ENCODE results near the gene MANEA.
"Not testable (repeated sequence)": the region's sequence is repeated elsewhere in the genome, so short reads cannot be mapped to it uniquely, and the experiment has no call there.

Gene MANEA

GRCh38 chr6:95584226-95584625, 6.9 kb downstream of the MANEA start:
- not testable (repeated sequence) for DNase-seq (ENCODE audit: low read depth in 2 of 2)

DNA sequence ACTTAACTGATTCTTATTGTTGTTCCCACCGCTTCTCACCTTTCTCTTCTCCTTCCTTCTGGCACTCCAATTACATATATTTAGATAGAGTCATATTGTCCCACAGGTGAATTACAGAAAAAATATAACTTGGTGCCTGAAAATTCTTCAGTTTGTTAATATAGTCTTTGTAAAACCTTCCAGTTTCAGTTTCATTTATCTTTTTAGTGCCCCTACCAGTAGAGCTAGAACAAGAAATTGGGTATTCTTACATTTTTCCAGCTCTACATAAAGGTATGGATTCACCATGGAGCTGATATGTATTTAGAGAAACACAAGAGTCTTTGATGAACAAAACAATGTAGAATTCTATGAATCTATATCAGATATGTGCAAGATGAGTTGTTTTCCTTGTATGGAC, 10.7 kb downstream of the MANEA start:
- no peak for DNase-seq (ENCODE audit: low read depth in 2 of 2)

DNA sequence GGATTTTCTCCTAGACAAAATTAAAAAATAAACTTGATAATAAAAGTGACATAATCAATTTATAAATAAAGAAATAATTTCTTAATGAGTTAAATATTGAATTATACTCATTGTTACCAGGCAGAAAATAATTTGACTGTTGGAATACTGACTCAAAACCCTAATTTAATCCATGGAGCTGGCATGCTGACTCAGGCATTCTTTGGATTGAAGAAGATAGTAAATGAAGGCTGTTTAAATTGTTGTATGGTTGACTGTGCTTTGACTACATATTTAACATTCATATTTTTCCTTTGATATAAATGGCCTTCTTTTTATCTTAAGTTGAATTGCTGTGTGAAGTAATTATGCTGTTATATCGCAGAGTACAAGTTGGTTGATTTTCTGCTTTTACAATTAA, 11.7 kb downstream of the MANEA start:
- no peak for DNase-seq (ENCODE audit: low read depth in 2 of 2)

DNA sequence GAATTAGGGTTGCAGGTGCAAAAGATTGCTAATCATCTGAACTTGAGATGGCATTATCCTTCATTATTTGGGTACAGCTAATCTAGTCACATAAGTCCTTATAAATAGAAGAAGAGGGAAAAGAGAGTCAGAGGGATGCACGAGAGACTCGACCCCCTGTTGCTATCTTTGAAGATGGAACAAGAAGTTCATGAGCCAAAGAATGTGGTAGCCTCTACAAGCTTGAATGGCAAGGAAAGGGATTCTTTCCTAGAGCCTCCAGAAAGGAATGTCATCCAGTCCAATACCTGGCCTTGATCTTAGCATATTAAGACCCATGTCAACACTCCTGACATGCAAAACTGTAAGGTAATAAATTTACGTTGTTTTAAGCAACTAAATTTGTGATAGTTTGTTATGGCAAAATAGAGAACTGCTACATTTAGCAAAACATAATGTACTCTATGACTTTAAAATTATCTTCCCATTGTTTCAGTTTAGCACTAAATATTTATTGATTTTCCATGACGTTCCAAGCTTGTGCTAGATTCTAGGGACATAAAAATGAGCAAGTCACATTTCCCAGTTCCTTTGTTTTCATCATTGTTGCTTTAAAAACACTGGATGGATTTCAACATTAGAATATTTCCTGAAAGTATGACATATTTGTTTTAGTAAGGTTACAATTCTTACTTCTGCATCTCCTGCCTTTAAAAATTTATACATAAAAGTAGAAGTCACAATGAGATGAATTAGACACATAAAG, 12.7 kb downstream of the MANEA start:
- DNase-seq (ENCODE audit: low read depth in 2 of 2), result no peak

DNA sequence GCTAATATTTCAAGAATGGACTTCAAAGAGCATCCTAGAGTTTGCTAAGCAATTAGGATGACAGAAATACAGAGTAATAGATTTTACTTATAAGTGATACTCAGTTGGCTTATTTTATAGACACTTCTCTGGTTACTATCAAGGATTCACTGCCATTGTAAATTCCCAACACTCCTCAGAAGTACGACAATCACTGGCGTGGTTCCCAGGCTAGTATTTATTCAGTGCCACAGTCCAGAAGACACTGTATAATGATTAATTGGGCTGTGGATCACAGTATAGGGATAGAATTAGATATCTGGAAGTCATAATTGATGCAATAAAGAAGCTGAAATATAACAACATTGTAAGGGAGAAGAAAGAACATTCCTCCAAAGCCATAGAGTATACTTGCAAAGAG, 15.7 kb downstream of the MANEA start:
- no peak for DNase-seq (ENCODE audit: low read depth in 2 of 2)

GRCh38 chr6:95596021-95596420, 18.7 kb downstream of the MANEA start:
- DNase-seq (ENCODE audit: low read depth in 2 of 2), result no peak

DNA sequence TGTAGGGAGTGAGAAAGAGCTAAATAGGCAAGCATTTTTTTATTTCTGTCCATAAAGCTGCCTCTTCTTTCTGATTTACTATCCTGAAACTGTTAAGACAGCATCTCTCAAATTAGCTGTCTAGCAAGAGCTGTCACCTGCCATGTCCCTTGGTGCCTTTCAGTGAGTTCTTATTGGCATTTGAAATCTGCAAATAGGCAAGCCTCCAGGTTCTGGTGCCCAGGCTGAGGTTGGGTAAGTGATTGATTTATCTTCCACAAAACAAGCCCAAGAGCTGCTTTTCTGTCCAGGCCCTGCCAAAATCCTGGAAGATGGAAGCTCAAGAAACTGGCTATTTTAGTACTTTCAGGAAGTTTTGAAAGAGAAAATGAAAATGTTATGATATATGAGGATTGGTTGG, 22.4 kb downstream of the MANEA start:
- DNase-seq (ENCODE audit: low read depth in 2 of 2), result no peak

- no peak for DNase-seq (ENCODE audit: low read depth in 2 of 2)
Observed at GRCh38 chr6:95601133-95601532, 23.8 kb downstream of the MANEA start.

DNA sequence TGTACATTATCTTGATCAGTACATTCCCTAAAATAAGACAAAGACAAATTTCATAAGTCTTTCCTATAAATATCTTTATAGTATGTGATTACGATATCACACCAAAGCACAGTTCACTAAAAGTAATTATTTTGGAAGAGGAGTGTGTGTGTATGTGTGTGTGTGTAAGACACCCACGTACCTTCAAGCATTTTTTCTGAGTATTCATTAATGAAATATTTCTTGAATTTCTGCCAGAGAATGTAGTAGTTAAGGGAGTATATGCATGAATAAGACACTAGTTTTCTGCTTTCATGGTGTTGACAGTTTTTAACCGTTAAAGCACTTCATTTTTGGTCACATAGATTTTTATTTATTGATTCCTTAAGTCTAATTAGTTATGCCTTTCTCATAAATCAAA, 36.8 kb downstream of the MANEA start:
- DNase-seq (ENCODE audit: low read depth in 2 of 2), result no peak

- no peak for DNase-seq (ENCODE audit: low read depth in 2 of 2)
Observed at GRCh38 chr6:95629551-95629950, 52.2 kb downstream of the MANEA start.

- no peak for DNase-seq (ENCODE audit: low read depth in 2 of 2)
Observed at GRCh38 chr6:95636552-95637431, 59.5 kb downstream of the MANEA start.

DNA sequence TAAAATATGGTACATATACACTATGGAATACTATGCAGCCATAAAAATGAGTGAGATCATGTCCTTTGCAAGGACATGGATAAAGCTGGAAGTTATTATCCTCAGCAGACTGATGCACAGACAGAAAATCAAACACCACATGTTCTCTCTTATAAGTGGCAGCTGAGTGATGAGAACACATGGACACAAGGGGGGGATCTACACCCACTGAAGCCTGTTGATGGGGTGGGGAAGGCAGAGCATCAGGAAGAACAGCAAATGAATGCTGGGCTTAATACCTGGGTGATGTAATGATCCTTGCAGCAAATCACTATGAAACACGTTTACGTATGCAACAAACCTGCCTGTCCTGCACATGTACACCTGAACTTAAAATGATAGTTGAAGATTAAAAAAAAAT, 71.3 kb downstream of the MANEA start:
- no peak for DNase-seq (ENCODE audit: low read depth in 2 of 2)

GRCh38 chr6:95649451-95649850, 72.1 kb downstream of the MANEA start:
- no peak for DNase-seq (ENCODE audit: low read depth in 2 of 2)

GRCh38 chr6:95654176-95654575, 76.8 kb downstream of the MANEA start:
- DNase-seq (ENCODE audit: low read depth in 2 of 2), result no peak

GRCh38 chr6:95658886-95659285, 81.6 kb downstream of the MANEA start:
- no peak for DNase-seq (ENCODE audit: low read depth in 2 of 2)
